Measurements from ENCODE around the gene CAPN7.

- no peak for TF ChIP-seq POLR2A (IDR thresholded peaks at IDR 0.05)
- TF ChIP-seq, protein P1, sequence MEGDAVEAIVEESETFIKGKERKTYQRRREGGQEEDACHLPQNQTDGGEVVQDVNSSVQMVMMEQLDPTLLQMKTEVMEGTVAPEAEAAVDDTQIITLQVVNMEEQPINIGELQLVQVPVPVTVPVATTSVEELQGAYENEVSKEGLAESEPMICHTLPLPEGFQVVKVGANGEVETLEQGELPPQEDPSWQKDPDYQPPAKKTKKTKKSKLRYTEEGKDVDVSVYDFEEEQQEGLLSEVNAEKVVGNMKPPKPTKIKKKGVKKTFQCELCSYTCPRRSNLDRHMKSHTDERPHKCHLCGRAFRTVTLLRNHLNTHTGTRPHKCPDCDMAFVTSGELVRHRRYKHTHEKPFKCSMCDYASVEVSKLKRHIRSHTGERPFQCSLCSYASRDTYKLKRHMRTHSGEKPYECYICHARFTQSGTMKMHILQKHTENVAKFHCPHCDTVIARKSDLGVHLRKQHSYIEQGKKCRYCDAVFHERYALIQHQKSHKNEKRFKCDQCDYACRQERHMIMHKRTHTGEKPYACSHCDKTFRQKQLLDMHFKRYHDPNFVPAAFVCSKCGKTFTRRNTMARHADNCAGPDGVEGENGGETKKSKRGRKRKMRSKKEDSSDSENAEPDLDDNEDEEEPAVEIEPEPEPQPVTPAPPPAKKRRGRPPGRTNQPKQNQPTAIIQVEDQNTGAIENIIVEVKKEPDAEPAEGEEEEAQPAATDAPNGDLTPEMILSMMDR (IDR thresholded peaks at IDR 0.05) = no peak
Measured at GRCh38 chr3:15164340-15164739, 41.7 kb upstream of the CAPN7 start.

All from sigmoid colon (tissue), 3 donors.